GM13976 (cell line): ENCODE measurements around the gene FADS2.

Experiments used
- DNase-seq: peaks from one replicate; pipeline ENCODE4 v3.0.0; 2012; ENCODE audit warnings: low spot score
- in situ Hi-C: fragments of 300-500 bp; cut with MboI; formaldehyde crosslinking; loops from one replicate; pipeline ENCODE4 v1.12.0; 2022; ENCODE audit warnings: low sequenced_read_pairs, mixed read lengths, inconsistent platforms; ENCODE audit not compliant: unreplicated experiment
- TF ChIP-seq, protein P1 (sequence below): IDR thresholded peaks from 2 replicates; pipeline ENCODE4 v1.5.1; 2012; ENCODE audit warnings: borderline replicate concordance, mild to moderate bottlenecking; ENCODE audit not compliant: insufficient read depth; ENCODE audit errors: extremely low read depth, missing control alignments, control extremely low read depth

The FADS2 gene

GRCh38 chr11:61782299-61782698 is 45.8 kb upstream of the FADS2 start:
- no peak for DNase-seq
- TF ChIP-seq, protein P1, sequence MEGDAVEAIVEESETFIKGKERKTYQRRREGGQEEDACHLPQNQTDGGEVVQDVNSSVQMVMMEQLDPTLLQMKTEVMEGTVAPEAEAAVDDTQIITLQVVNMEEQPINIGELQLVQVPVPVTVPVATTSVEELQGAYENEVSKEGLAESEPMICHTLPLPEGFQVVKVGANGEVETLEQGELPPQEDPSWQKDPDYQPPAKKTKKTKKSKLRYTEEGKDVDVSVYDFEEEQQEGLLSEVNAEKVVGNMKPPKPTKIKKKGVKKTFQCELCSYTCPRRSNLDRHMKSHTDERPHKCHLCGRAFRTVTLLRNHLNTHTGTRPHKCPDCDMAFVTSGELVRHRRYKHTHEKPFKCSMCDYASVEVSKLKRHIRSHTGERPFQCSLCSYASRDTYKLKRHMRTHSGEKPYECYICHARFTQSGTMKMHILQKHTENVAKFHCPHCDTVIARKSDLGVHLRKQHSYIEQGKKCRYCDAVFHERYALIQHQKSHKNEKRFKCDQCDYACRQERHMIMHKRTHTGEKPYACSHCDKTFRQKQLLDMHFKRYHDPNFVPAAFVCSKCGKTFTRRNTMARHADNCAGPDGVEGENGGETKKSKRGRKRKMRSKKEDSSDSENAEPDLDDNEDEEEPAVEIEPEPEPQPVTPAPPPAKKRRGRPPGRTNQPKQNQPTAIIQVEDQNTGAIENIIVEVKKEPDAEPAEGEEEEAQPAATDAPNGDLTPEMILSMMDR = no peak
- in situ Hi-C loops = no loop called here

DNA sequence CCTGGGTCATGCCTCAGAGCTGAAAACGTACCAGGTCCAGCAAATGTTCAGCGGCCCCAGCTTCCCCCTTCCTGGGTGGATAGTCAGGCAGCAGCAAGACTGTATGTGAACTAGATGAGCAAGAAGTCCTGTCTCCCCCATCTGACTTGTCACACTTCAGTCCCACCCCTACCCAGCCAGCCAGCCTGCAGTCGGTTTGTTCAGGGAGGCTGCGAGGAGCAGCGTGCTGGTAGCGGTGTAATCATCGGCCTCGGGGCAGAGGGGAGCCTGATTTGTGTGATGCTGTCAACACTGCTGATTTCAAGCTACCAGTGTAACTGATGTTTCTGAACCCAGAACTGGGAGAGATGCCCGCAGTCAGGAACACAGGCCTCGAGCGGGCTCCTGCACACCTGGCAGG is 45.3 kb upstream of the FADS2 start:
- TF ChIP-seq, protein P1 = no peak
- DNase-seq = no peak
- in situ Hi-C loops = no loop called here

DNA sequence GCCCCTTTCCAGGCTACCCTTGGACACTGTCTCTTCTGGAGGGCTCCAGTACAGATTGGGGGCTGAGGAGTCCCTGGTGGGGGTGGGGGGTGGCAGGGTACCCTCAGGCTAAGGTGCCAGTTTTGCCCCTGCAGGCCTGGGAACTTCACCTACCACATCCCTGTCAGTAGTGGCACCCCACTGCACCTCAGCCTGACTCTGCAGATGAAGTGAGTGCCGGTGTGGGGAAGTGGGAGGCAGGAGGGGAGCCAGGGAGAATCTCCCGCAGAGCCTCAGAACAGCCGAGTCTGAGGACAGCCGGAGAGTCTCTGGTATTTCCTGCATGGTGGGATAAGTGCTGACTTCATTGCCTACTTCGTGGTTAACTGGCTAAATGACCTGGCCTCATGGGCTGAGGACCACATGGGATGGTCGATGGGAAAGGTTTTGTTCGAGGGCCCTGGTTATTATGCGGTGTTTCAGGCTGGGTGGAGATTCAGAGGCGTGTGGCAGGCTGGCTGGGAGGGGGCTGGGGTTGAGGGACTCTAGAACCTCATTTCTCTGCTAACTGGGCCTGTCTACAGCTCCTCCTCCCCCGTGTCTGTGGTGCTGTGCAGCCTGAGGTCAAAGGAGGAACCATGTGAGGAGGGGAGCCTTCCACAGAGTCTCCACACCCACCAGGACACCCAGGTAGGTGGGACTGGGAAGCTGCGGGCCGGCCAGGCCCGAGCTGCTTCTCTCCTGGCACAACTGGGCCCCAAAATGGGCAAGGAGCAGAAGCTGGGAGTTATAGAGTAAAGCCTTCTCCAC is 44.2 kb upstream of the FADS2 start:
- TF ChIP-seq, protein P1 = no peak
- in situ Hi-C loops = no loop called here
- DNase-seq = no peak

DNA sequence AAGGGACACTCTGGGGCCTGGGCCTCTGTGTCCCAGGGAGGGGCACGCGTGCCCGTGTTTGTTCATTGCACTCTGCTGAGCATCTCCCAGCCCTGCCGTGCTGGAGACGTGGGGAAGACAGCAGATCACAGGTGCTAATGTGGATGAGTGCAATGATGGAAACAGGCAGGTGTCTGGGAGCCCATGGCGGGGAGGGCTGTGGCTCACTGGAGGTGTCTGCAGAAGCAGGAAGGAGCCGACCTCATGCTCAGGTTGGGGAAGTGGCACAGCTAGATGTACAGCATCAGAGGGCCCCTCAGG is 43.6 kb upstream of the FADS2 start:
- no peak for DNase-seq
- TF ChIP-seq, protein P1 = no peak
- in situ Hi-C loops = no loop called here

- TF ChIP-seq, protein P1 = no peak
Observed at GRCh38 chr11:61785837-61786402, 42.2 kb upstream of the FADS2 start.

DNA sequence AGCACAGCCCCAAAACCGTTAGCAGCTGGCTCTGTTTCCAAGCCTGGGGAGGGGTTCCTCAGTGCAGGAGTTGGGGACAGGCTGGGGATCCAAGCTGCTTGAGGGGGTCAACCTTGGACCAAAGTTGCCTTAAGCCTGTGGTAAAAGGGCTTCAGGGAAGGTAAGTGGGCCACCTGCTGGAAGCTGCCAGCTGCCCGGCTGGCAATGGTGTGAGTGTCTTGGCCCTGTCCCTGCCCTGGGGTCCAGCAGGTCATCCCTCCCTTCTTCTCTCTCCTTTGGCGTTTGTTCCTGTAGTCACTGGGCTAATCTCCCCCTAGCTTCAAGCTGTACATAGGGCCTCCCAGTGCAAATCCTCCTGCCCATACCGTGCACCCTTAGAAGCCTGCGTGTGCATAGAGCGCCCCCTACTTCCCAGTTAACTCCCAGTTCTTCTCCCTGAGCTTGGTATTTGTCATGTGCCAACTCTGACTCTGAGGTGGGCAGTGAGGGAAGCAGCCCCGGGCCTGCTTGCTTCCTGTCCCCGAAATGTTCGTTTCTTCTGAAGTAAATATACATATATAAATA is 40.1 kb upstream of the FADS2 start:
- in situ Hi-C loops = no loop called here
- DNase-seq = peak; percentile 46
- TF ChIP-seq, protein P1 = peak; percentile 17

More at GRCh38 chr11:61785837-61786402, 42.2 kb upstream of the FADS2 start:
- no peak for DNase-seq
- in situ Hi-C loops = no loop called here
